A673 (cell line): ENCODE results near the gene TMED7. TPM values are rescaled to one million over a fixed set of nuclear protein-coding genes. Genes with fewer than 3 reads are reported as not detected.

Experiments used
- BruUV-seq: library from RNA; stranded (reverse); fragments of 400-500 nt; replicated peaks from 2 replicates; lab custom pipeline; 2021; lab: Mats Ljungman, UMichigan
- CTCF ChIA-PET: fragments of 300-600 bp; sonication (Branson Sonifier 250); formaldehyde crosslinking; loops from one replicate; lab custom pipeline; 2022; ENCODE audit warnings: antibody characterized with exemption; lab: Charles Lee
- POLR2A ChIA-PET: fragments of 300-600 bp; sonication (Branson Sonifier 250); formaldehyde crosslinking; loops from one replicate; lab custom pipeline; 2022; ENCODE audit warnings: antibody characterized with exemption; ENCODE audit not compliant: low non-redundant PET; lab: Charles Lee
- DNase-seq: peaks from one replicate; pipeline ENCODE4 v3.0.0-alpha.2; 2015; ENCODE audit warnings: low spot score
- H3K27ac ChIP-seq: fragments of 200-600 bp; sonication (generic); 2 replicates; pipeline ENCODE4 v1.5.1; 2016; ENCODE audit warnings: mixed run types, low read depth, mild to moderate bottlenecking, mixed read lengths, antibody characterized with exemption, low read length; ENCODE audit not compliant: poor library complexity, severe bottlenecking
- H3K27me3 ChIP-seq: fragments of 200-600 bp; sonication (generic); replicated peaks from 2 replicates; pipeline ENCODE4 v1.6.1; 2017; ENCODE audit warnings: mixed run types, low read depth, mild to moderate bottlenecking, mixed read lengths, antibody characterized with exemption, low read length; ENCODE audit not compliant: insufficient read depth, poor library complexity
- H3K36me3 ChIP-seq: fragments of 200-600 bp; sonication (generic); 2 replicates; pipeline ENCODE4 v1.6.1; 2016; ENCODE audit warnings: mixed run types, mild to moderate bottlenecking, mixed read lengths, antibody characterized with exemption, low read length; ENCODE audit not compliant: insufficient read depth, poor library complexity, severe bottlenecking
- H3K4me1 ChIP-seq: fragments of 200-600 bp; sonication (generic); 2 replicates; pipeline ENCODE4 v1.6.1; 2017; ENCODE audit warnings: mixed run types, mild to moderate bottlenecking, mixed read lengths, antibody characterized with exemption, low read length; ENCODE audit not compliant: insufficient read depth, poor library complexity, severe bottlenecking
- H3K4me3 ChIP-seq: fragments of 200-600 bp; sonication (generic); 2 replicates; pipeline ENCODE4 v1.5.1; 2016; ENCODE audit warnings: low read depth, mixed run types, mild to moderate bottlenecking, mixed read lengths, low read length; ENCODE audit not compliant: poor library complexity, severe bottlenecking
- H3K9me3 ChIP-seq: fragments of 200-600 bp; sonication (generic); 2 replicates; pipeline ENCODE4 v1.6.1; 2016; ENCODE audit warnings: mixed run types, low read depth, mild to moderate bottlenecking, mixed read lengths, antibody characterized with exemption, low read length; ENCODE audit not compliant: poor library complexity, severe bottlenecking
- CTCF ChIP-seq: fragments of 300-800, 200-600 bp; sonication (generic); conservative IDR thresholded peaks from 2 replicates; pipeline ENCODE4 v1.5.1; 2017; ENCODE audit warnings: low read depth, mild to moderate bottlenecking, antibody characterized with exemption, low read length, moderate library complexity, mixed read lengths
- EZH2 ChIP-seq: fragments of 200-600 bp; sonication (generic); IDR thresholded peaks from 2 replicates; pipeline ENCODE4 v1.6.1; 2017; ENCODE audit warnings: borderline replicate concordance, low read depth, mild to moderate bottlenecking, mixed read lengths, antibody characterized with exemption, low read length; ENCODE audit not compliant: poor library complexity, severe bottlenecking
- intact Hi-C: fragments of 100-400 bp; cut with micrococcal nuclease; formaldehyde crosslinking; loops from one replicate; pipeline ENCODE4 v1.10.0; 2022; ENCODE audit not compliant: unreplicated experiment
- total RNA-seq: library from RNA; stranded (reverse); gene quantifications from 2 replicates; pipeline ENCODE4 v1.2.3, GENCODE V29; 2021

TMED7 gene
- total RNA-seq, 1 experiment from 2014 or later = 62.8 TPM

- no peaks in the 10 kb centered on the region for H3K36me3 ChIP-seq
- ChIA-PET POLR2A (no interaction called here), CTCF (no interaction called here)
- no peaks in the 10 kb centered on the region for H3K4me1 ChIP-seq
- BruUV-seq = no TSS peak
- H3K9me3 ChIP-seq = no peaks in the 10 kb centered on the region
- no peak for DNase-seq
- no peak overlapping the region for H3K27ac ChIP-seq
- H3K27me3 ChIP-seq = peaks cover 22% of the 10 kb centered on the region
- no peak for TF ChIP-seq EZH2
- no peak for TF ChIP-seq CTCF
- no peak overlapping the region for H3K4me3 ChIP-seq
- intact Hi-C loops = no loop called here
Measured at GRCh38 chr5:115661101-115661500, 35.3 kb upstream of the TMED7 start.

DNA sequence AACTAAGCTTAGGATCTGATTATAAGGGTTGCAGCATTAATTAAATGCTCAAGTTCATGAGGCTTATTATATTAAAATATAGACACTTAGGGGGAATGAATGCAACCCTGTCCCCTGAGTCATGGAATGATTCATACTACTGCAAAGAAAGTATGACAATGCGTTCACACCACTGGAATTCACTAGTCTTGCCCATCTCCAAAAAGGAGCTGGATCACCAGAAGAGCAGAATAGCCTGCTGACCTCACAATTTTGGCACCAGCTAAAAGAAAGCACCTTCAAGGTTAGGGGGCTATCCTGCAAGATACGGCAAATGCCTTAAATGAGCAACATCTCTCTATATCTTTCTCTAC, 32.0 kb upstream of the TMED7 start:
- Histone ChIP-seq H3K9me3 (no peaks in the 10 kb centered on the region), H3K27ac (no peak overlapping the region), H3K4me1 (no peaks in the 10 kb centered on the region), H3K27me3 (peaks cover 28% of the 10 kb centered on the region), H3K36me3 (no peaks in the 10 kb centered on the region), H3K4me3 (no peak overlapping the region)
- POLR2A ChIA-PET = no interaction called here
- no peak for DNase-seq
- no peak for TF ChIP-seq EZH2
- no peak for TF ChIP-seq CTCF
- intact Hi-C loops = no loop called here
- no TSS peak for BruUV-seq
- CTCF ChIA-PET = no interaction called here

- no peak for DNase-seq
- ChIA-PET POLR2A (no interaction called here), CTCF (no interaction called here)
- TF ChIP-seq EZH2 = no peak
- TF ChIP-seq CTCF = no peak
- BruUV-seq = no TSS peak
- Histone ChIP-seq H3K4me3 (no peak overlapping the region), H3K27ac (no peak overlapping the region), H3K36me3 (no peaks in the 10 kb centered on the region), H3K4me1 (no peaks in the 10 kb centered on the region), H3K9me3 (no peaks in the 10 kb centered on the region), H3K27me3 (peaks cover 28% of the 10 kb centered on the region)
- intact Hi-C loops = no loop called here
Measured at GRCh38 chr5:115657125-115657880, 31.5 kb upstream of the TMED7 start.
